SK-N-SH treated with all-trans-retinoic acid at 6 μM for 48 hours (cell line): Measurements from ENCODE around the gene AMOTL2.
A peak's percentile ranks its signal among the peaks of the same experiment; 100 is the strongest.

Experiments
- ATAC-seq: fragments of 200-7000 bp; cut with Tn5 transposase; 3 replicates; pipeline ENCODE4 v1.9.1; 2020; ENCODE audit warnings: mild to moderate bottlenecking, moderate library complexity
- ARNTL ChIP-seq: fragments of 450-650 bp; formaldehyde crosslinking; IDR thresholded peaks from 2 replicates; pipeline ENCODE4 v1.5.0; 2020; ENCODE audit warnings: low read depth, mild to moderate bottlenecking, moderate library complexity, borderline replicate concordance
- BACH2 ChIP-seq: fragments of 250-450 bp; sonication (Bioruptor Pico); IDR thresholded peaks from 2 replicates; pipeline ENCODE4 v1.9.0; 2021; ENCODE audit warnings: mild to moderate bottlenecking, borderline replicate concordance
- CSDC2 ChIP-seq: fragments of 250-450 bp; sonication (Bioruptor Pico); IDR thresholded peaks from 2 replicates; pipeline ENCODE4 v1.5.0; 2020; ENCODE audit warnings: mild to moderate bottlenecking, moderate library complexity
- GLIS3 ChIP-seq: fragments of 250-450 bp; sonication (Bioruptor Pico); IDR thresholded peaks from 2 replicates; pipeline ENCODE4 v1.5.0; 2020; ENCODE audit warnings: mild to moderate bottlenecking, moderate library complexity
- ISL1 ChIP-seq: fragments of 250-450 bp; sonication (Bioruptor Pico); IDR thresholded peaks from 2 replicates; pipeline ENCODE4 v2.1.2; 2022; ENCODE audit warnings: mild to moderate bottlenecking, moderate library complexity
- OSR1 ChIP-seq: fragments of 250-450 bp; sonication (Bioruptor Pico); IDR thresholded peaks from 2 replicates; pipeline ENCODE4 v1.8.0; 2022; ENCODE audit warnings: moderate library complexity, mild to moderate bottlenecking, inconsistent platforms
- POU6F1 ChIP-seq: fragments of 250-450 bp; sonication (Bioruptor Pico); IDR thresholded peaks from 2 replicates; pipeline ENCODE4 v1.8.0; 2021; ENCODE audit warnings: low read depth, mild to moderate bottlenecking, moderate library complexity, borderline replicate concordance
- PPARA ChIP-seq: fragments of 250-450 bp; sonication (Bioruptor Pico); IDR thresholded peaks from 2 replicates; pipeline ENCODE4 v1.5.0; 2020; ENCODE audit warnings: mild to moderate bottlenecking, borderline replicate concordance
- RARB ChIP-seq: fragments of 250-450 bp; sonication (Bioruptor Pico); IDR thresholded peaks from 2 replicates; pipeline ENCODE4 v1.8.0; 2021; ENCODE audit warnings: mild to moderate bottlenecking, moderate library complexity
- SNAI2 ChIP-seq: fragments of 250-450 bp; sonication (Bioruptor Pico); IDR thresholded peaks from 2 replicates; pipeline ENCODE4 v1.5.0; 2020; ENCODE audit warnings: mild to moderate bottlenecking, moderate library complexity
- TCF4 ChIP-seq: fragments of 250-450 bp; sonication (Bioruptor Pico); IDR thresholded peaks from 2 replicates; pipeline ENCODE4 v1.8.0; 2021; ENCODE audit warnings: mild to moderate bottlenecking, moderate library complexity, borderline replicate concordance
- TOX ChIP-seq: fragments of 250-450 bp; sonication (Bioruptor Pico); IDR thresholded peaks from 2 replicates; pipeline ENCODE4 v1.8.0; 2021; ENCODE audit warnings: mild to moderate bottlenecking, moderate library complexity, borderline replicate concordance
- ZC3H10 ChIP-seq: fragments of 250-450 bp; sonication (Bioruptor Pico); IDR thresholded peaks from 2 replicates; pipeline ENCODE4 v1.5.1; 2021; ENCODE audit warnings: mild to moderate bottlenecking, moderate library complexity
- ZFP3 ChIP-seq: fragments of 250-450 bp; sonication (Bioruptor Pico); IDR thresholded peaks from 2 replicates; pipeline ENCODE4 v1.5.0; 2020; ENCODE audit warnings: mild to moderate bottlenecking, moderate library complexity
- ZNF565 ChIP-seq: fragments of 450-650 bp; formaldehyde crosslinking; conservative IDR thresholded peaks from 2 replicates; pipeline ENCODE4 v1.5.0; 2020; ENCODE audit warnings: low read depth, mild to moderate bottlenecking, moderate library complexity
- ZNF70 ChIP-seq: fragments of 450-650 bp; formaldehyde crosslinking; IDR thresholded peaks from 2 replicates; pipeline ENCODE4 v1.5.0; 2020; ENCODE audit warnings: mild to moderate bottlenecking, moderate library complexity
- ZNF8 ChIP-seq: fragments of 450-650 bp; formaldehyde crosslinking; IDR thresholded peaks from 2 replicates; pipeline ENCODE4 v1.5.0; 2020; ENCODE audit warnings: mild to moderate bottlenecking, moderate library complexity
- TF ChIP-seq, protein P1 (sequence below): fragments of 250-450 bp; sonication (Bioruptor Pico); IDR thresholded peaks from 2 replicates; pipeline ENCODE4 v1.5.1; 2020; ENCODE audit warnings: low read depth, mild to moderate bottlenecking, moderate library complexity
- TF ChIP-seq, protein P2 (sequence below): fragments of 250-450 bp; sonication (Bioruptor Pico); IDR thresholded peaks from 2 replicates; pipeline ENCODE4 v1.8.0; 2020; ENCODE audit warnings: mild to moderate bottlenecking, moderate library complexity, borderline replicate concordance
- TF ChIP-seq, protein P3 (sequence below): fragments of 250-450 bp; sonication (Bioruptor Pico); IDR thresholded peaks from 2 replicates; pipeline ENCODE4 v1.5.0; 2020; ENCODE audit warnings: mild to moderate bottlenecking, moderate library complexity

AMOTL2 gene

DNA sequence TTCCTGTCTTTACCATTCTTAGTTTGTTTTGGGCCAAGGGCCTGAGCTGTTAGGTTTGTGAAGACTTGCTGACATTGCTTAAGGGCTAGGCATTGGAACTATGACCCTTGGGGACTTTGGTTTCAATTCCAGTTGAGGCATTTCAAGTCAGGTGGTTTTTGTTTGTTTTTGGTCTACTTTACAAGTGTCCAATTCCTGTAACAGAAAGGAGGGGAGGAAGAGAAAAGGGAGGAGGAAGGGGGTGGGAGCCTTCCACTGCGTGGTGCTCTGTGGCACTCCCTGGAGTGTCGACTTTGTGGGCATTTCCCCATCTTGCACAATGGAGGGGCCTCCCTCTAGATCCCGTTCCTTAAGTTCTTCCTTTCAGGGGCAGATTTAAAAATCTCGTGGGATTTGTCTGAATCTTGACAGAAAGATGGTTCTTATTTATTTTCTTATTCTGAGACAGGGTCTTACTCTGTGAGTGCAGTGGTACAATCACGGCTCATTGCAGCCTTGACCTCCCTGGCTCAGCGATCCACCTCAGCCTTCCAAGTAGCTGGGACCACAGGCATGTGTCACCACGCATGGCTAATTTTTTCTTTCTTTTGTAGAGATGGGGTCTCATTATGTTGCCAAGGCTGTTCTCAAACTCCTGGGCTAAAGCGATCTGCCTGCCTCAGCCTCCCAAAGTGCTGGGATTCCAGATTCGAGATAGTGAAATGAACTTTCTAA, 64.1 kb downstream of the AMOTL2 start (continued):
- no peak for TF ChIP-seq ISL1

GRCh38 chr3:134308350-134308891, 65.8 kb downstream of the AMOTL2 start:
- TF ChIP-seq PPARA (no peak), SNAI2 (CRISPR knock-in tag) (peak; percentile 47; the same call in 1 of the 2 replicates), ZFP3 (peak; percentile 54; the same call in 1 of the 2 replicates)
- ATAC-seq = peak; percentile 90

- TF ChIP-seq CSDC2 (CRISPR knock-in tag) = no peak
- TF ChIP-seq ZNF70 (CRISPR knock-in tag) = no peak
- TF ChIP-seq ZNF8 (CRISPR knock-in tag) = no peak
- no peak for TF ChIP-seq ARNTL (CRISPR knock-in tag)
- no peak for TF ChIP-seq TOX (CRISPR knock-in tag)
- TF ChIP-seq ISL1 = no peak
- TF ChIP-seq POU6F1 (CRISPR knock-in tag) = no peak
- TF ChIP-seq, protein P1, sequence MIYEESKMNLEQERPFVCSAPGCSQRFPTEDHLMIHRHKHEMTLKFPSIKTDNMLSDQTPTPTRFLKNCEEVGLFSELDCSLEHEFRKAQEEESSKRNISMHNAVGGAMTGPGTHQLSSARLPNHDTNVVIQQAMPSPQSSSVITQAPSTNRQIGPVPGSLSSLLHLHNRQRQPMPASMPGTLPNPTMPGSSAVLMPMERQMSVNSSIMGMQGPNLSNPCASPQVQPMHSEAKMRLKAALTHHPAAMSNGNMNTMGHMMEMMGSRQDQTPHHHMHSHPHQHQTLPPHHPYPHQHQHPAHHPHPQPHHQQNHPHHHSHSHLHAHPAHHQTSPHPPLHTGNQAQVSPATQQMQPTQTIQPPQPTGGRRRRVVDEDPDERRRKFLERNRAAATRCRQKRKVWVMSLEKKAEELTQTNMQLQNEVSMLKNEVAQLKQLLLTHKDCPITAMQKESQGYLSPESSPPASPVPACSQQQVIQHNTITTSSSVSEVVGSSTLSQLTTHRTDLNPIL (CRISPR knock-in tag) = no peak
- TF ChIP-seq RARB (CRISPR knock-in tag) = no peak
- no peak for TF ChIP-seq BACH2 (CRISPR knock-in tag)
- TF ChIP-seq, protein P2, sequence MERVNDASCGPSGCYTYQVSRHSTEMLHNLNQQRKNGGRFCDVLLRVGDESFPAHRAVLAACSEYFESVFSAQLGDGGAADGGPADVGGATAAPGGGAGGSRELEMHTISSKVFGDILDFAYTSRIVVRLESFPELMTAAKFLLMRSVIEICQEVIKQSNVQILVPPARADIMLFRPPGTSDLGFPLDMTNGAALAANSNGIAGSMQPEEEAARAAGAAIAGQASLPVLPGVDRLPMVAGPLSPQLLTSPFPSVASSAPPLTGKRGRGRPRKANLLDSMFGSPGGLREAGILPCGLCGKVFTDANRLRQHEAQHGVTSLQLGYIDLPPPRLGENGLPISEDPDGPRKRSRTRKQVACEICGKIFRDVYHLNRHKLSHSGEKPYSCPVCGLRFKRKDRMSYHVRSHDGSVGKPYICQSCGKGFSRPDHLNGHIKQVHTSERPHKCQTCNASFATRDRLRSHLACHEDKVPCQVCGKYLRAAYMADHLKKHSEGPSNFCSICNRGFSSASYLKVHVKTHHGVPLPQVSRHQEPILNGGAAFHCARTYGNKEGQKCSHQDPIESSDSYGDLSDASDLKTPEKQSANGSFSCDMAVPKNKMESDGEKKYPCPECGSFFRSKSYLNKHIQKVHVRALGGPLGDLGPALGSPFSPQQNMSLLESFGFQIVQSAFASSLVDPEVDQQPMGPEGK = no peak
- TF ChIP-seq OSR1 = no peak
- TF ChIP-seq, protein P3, sequence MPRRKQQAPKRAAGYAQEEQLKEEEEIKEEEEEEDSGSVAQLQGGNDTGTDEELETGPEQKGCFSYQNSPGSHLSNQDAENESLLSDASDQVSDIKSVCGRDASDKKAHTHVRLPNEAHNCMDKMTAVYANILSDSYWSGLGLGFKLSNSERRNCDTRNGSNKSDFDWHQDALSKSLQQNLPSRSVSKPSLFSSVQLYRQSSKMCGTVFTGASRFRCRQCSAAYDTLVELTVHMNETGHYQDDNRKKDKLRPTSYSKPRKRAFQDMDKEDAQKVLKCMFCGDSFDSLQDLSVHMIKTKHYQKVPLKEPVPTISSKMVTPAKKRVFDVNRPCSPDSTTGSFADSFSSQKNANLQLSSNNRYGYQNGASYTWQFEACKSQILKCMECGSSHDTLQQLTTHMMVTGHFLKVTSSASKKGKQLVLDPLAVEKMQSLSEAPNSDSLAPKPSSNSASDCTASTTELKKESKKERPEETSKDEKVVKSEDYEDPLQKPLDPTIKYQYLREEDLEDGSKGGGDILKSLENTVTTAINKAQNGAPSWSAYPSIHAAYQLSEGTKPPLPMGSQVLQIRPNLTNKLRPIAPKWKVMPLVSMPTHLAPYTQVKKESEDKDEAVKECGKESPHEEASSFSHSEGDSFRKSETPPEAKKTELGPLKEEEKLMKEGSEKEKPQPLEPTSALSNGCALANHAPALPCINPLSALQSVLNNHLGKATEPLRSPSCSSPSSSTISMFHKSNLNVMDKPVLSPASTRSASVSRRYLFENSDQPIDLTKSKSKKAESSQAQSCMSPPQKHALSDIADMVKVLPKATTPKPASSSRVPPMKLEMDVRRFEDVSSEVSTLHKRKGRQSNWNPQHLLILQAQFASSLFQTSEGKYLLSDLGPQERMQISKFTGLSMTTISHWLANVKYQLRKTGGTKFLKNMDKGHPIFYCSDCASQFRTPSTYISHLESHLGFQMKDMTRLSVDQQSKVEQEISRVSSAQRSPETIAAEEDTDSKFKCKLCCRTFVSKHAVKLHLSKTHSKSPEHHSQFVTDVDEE (CRISPR knock-in tag) = no peak
- no peak for ATAC-seq
Measured at GRCh38 chr3:134307425-134307824, 66.8 kb downstream of the AMOTL2 start.

DNA sequence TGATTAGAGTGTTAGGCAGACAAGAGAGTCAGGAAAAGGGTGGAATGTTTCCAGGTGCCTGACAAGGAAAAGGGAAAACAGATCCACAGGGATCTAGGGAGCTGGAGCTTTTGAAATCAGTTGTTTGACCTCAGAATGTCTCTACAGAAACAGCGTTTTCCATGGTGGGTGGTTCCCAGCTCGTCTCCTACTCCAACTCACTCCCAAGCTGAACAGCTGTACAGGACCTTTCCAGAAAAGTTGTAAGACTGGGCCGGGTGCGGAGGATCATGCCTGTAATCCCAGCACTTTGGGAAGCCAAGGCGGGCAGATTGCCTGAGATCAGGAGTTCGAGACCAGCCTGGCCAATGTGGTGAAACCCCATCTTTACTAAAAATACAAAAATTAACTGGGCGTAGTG, 67.9 kb downstream of the AMOTL2 start:
- no peak for ATAC-seq
- TF ChIP-seq OSR1 = no peak
- no peak for TF ChIP-seq BACH2 (CRISPR knock-in tag)
- no peak for TF ChIP-seq ZFP3
- TF ChIP-seq, protein P2 = no peak
- no peak for TF ChIP-seq TOX (CRISPR knock-in tag)
- no peak for TF ChIP-seq RARB (CRISPR knock-in tag)
- TF ChIP-seq GLIS3 = no peak
- no peak for TF ChIP-seq SNAI2 (CRISPR knock-in tag)
- no peak for TF ChIP-seq ZC3H10 (CRISPR knock-in tag)
- TF ChIP-seq ARNTL (CRISPR knock-in tag) = no peak
- TF ChIP-seq ZNF70 (CRISPR knock-in tag) = no peak
- no peak for TF ChIP-seq ZNF565
- TF ChIP-seq TCF4 (CRISPR knock-in tag) = no peak
- no peak for TF ChIP-seq POU6F1 (CRISPR knock-in tag)
- TF ChIP-seq, protein P3 (CRISPR knock-in tag) = no peak
